Lower leg skin (tissue), 4 donors: ENCODE measurements around the gene RLN3. TPM values are rescaled to one million over a fixed set of nuclear protein-coding genes. Genes with fewer than 3 reads are reported as not detected.

ENCODE experiments used
- DNase-seq, 2 donors: peaks; one replicate each; pipeline ENCODE4 v3.0.0-alpha.2; 2019; ENCODE audit warnings: low spot score in 2 of 2
- H3K4me3 ChIP-seq: fragments of 200-600 bp; sonication (generic); 2 replicates; pipeline ENCODE4 v1.5.1; 2017; ENCODE audit warnings: mild to moderate bottlenecking, low read depth; ENCODE audit not compliant: poor library complexity, severe bottlenecking
- POLR2A ChIP-seq, 2 donors: fragments of 450-650 bp; IDR thresholded peaks; one replicate each; pipeline ENCODE4 v1.6.1; 2016 to 2017; ENCODE audit warnings: antibody characterized with exemption in 2 of 2, mild to moderate bottlenecking in 1 of 2, moderate library complexity in 1 of 2
- WGBS, 2 donors: methylation state at CpG; one replicate each; pipeline ENCODE4 v1.1.5; 2018; 5-methylcytosine and 5-hydroxymethylcytosine counted together
- intact Hi-C: fragments of 100-400 bp; cut with DNase I; formaldehyde crosslinking; loops from one replicate; pipeline ENCODE4 v1.15.0; 2023; ENCODE audit warnings: low total_unique reads
- total RNA-seq, 4 donors: library from RNA; depleted of rRNA; stranded (reverse); fragments of >200 nt; gene quantifications; one replicate each; pipeline ENCODE4 v1.1.0, GENCODE V29; 2016
- TF ChIP-seq, protein P1 (sequence below), 3 donors: fragments of 450-650 bp; IDR thresholded peaks; one replicate each; pipeline ENCODE4 v1.5.1; 2016; ENCODE audit warnings: antibody characterized with exemption in 3 of 3, mild to moderate bottlenecking in 3 of 3, moderate library complexity in 2 of 3

Gene RLN3
- total RNA-seq, 4 donors from 2014 or later: not detected

DNA sequence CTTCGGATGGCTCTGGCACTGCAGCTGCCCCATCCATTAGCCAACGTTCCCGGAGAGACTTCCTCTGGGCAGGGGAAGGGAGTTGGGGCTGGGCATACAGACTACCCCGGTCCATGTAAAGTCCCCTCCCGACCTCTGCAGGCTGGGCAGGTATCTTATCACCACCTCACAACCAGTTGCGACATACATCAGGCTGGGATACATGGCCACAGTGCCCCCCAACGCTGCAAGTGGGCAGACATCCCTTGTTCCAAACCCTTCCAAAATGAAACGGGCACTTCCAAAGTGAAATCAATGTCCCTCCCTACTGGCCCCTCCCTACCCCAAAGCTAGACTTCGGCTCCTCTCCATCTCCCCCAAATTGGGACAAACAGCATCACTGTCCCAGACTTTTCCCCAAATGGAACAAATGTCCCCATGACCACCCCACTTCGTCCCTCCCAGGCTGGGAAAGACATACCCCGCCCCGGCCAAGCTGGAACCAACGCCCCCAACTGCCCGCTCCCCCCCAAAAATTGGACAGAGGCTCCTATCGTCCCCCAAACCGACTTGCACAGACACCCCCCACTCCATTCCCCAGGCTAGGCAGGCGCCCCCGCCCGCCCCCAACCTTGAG is 28.9 kb downstream of the RLN3 start:
- WGBS, 2 donors: 29 to 44% methylated on average over 14 to 18 of the region's 19 CpGs
- intact Hi-C loops: loop anchor here (10.0 kb wide), 1 partner anchor 92 kb away; no protein-coding TSS in a partner anchor
- no peak overlapping the region for H3K4me3 ChIP-seq
- DNase-seq: no peak
- TF ChIP-seq, protein P1, sequence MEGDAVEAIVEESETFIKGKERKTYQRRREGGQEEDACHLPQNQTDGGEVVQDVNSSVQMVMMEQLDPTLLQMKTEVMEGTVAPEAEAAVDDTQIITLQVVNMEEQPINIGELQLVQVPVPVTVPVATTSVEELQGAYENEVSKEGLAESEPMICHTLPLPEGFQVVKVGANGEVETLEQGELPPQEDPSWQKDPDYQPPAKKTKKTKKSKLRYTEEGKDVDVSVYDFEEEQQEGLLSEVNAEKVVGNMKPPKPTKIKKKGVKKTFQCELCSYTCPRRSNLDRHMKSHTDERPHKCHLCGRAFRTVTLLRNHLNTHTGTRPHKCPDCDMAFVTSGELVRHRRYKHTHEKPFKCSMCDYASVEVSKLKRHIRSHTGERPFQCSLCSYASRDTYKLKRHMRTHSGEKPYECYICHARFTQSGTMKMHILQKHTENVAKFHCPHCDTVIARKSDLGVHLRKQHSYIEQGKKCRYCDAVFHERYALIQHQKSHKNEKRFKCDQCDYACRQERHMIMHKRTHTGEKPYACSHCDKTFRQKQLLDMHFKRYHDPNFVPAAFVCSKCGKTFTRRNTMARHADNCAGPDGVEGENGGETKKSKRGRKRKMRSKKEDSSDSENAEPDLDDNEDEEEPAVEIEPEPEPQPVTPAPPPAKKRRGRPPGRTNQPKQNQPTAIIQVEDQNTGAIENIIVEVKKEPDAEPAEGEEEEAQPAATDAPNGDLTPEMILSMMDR (IDR thresholded peaks at IDR 0.05): no peak
- TF ChIP-seq POLR2A (IDR thresholded peaks at IDR 0.05): no peak

DNA sequence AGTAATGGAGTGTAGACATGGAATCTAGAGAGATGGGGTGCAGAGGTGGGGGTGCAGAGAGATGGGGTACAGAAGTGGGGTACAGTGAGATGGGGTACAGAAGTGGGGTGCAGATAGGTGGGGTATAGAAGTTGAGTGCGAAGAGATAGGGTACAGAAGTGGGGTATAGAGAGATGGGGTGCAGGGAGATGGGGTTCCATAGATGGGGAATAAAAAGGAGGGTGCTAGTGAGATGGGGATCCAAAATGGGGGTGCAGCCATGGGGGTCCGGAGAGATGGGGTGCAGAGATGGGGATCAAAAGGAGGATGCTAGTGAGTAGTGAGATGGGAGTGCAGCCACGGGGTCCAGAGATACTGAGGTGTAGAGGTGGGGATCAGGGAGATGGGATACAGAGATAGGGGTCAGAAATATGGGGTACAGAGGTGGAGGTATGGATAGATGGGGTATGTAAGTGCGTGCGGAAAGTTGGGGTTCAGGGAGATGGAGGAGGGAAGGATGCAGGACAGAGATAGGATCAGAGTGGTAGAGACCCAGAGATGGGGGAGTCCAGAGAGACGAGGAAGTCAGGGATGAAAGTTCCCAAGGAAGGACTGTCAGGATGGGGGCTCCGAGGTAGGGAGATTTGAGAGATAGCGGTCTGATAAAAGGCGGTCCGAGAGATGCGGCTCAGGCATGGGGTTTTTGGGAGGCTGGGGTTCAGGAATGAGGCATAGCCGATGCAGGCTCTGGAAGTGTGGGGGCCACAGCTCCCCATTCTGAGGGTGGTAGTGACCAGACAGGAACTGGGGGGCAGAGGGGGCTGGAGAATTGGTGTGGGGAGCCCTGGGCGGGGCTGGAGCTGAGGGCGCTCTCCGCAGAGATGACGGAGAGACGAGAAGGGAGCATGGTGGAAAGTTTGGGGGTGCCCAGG is 30.5 kb downstream of the RLN3 start:
- TF ChIP-seq, protein P1 (IDR thresholded peaks at IDR 0.05): no peak
- TF ChIP-seq POLR2A (IDR thresholded peaks at IDR 0.05): no peak
- peak in 1 of 2 donors; percentile 74 for DNase-seq
- 18% methylated on average over 17 of the region's 17 CpGs for WGBS, 2 donors
- H3K4me3 ChIP-seq: no peak overlapping the region
- intact Hi-C loops: loop anchor here (10.0 kb wide), 1 partner anchor 94 kb away; no protein-coding TSS in a partner anchor

DNA sequence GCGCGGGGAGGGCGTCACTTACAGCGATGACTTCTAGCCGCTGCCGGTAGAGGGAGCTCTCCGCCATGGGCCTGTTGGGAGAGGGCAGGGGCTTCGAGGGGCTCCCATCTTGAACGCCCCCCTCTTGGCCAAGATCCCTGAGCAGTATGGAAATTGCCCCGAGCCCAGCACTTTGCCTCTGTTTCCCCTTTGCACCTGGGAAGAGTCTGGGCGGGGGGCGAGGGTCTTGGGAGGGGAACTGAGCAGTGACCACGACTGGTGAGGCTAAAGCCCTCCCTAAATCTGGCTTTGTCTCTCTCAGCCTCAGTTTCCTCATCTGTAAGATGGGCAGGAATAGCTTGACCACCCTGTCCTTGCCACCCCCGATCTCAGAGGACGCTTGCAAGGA is 31.1 kb downstream of the RLN3 start:
- TF ChIP-seq, protein P1 (IDR thresholded peaks at IDR 0.05): no peak
- no peak for TF ChIP-seq POLR2A (IDR thresholded peaks at IDR 0.05)
- intact Hi-C loops: loop anchor here (10.0 kb wide), 1 partner anchor 94 kb away; no protein-coding TSS in a partner anchor
- DNase-seq: peak in 1 of 2 donors; percentile 80
- 18 to 22% methylated on average over 15 of the region's 15 CpGs for WGBS, 2 donors
- no peak overlapping the region for H3K4me3 ChIP-seq

DNA sequence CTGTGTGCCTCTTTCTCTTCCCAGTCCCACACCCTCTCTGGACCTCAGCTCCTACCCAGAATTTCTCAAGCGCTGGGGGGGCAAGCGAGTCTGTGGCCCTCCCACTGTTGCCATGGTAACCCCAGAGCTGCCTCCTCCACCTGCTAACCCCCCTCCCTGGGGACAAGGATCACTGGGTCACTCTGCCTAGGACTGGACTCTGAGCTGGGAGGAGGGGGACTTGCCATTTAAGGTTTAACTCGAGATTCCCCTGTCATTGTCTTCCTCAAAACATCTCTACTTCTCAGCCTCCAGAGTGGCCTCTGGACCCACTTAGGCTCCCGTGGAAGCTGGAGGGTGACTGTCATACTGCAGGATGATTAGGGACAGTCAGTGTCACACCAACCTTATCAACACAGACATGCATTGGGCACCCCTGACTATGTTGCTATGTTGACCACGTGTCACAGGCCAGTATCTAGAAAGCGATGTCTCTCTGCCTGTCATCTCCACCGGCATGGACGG is 31.8 kb downstream of the RLN3 start:
- no peak overlapping the region for H3K4me3 ChIP-seq
- 61 to 69% methylated on average over 8 of the region's 8 CpGs for whole genome bisulfite sequencing, 2 donors
- intact Hi-C loops: loop anchor here (10.0 kb wide), 1 partner anchor 95 kb away; no protein-coding TSS in a partner anchor
- TF ChIP-seq, protein P1 (IDR thresholded peaks at IDR 0.05): no peak
- TF ChIP-seq POLR2A (IDR thresholded peaks at IDR 0.05): no peak
- peak in 1 of 2 donors; percentile 75 for DNase-seq

DNA sequence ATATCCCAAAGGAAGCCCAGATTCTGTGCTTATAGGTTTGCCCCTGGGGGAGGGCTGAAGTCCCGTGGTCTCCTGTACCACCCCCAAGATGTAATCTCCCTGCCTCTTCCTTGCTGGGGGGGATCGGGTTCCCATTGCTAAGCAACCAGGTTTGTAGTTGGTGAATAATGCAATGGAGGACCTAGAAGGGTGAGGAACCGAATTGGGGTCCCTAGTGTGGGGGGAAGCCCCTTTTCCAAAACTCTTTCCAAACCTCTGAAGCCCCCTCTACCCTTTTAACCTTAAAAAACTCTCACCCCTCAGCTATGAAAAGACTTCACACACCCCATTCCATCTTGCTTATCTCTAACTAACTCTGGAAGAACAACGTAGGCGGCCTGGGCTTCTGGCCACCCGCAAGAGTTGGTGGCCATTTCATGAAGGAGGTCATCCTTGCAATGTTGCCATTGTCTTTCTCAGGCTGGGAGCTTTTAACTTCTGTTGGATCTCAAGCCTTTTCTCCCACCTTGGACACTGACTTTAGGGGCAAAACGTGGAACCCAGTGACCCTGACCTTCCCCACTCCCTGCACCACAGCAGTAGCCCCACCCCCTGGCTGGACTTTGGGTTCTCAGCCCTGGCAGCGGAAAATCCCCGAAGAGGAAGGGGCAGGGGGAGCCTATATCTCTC is 33.3 kb downstream of the RLN3 start:
- intact Hi-C loops: no loop called here
- H3K4me3 ChIP-seq: no peak overlapping the region
- TF ChIP-seq, protein P1 (IDR thresholded peaks at IDR 0.05): no peak
- TF ChIP-seq POLR2A (IDR thresholded peaks at IDR 0.05): no peak
- no peak for DNase-seq
- 53 to 60% methylated on average over 9 of the region's 9 CpGs for WGBS, 2 donors
